ENCODE measurements around the gene OR51M1.
"Not testable (repeated sequence)": the region's sequence is repeated elsewhere in the genome, so short reads cannot be mapped to it uniquely, and the experiment has no call there.

Gene OR51M1, protein sequence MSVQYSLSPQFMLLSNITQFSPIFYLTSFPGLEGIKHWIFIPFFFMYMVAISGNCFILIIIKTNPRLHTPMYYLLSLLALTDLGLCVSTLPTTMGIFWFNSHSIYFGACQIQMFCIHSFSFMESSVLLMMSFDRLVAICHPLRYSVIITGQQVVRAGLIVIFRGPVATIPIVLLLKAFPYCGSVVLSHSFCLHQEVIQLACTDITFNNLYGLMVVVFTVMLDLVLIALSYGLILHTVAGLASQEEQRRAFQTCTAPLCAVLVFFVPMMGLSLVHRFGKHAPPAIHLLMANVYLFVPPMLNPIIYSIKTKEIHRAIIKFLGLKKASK

GRCh38 chr11:5383576-5383975 lies at the start of gene OR51M1:
OR51M1 (plus strand) TSS chr11:5383812; CDS start chr11:5389399, 5,587 bp downstream.
- no peak within 1 kb of the TSS for H3K4me3 ChIP-seq (ENCODE audit: low read length)
- no peak for DNase-seq (ENCODE audit: low read depth)
- TF ChIP-seq, protein P1, sequence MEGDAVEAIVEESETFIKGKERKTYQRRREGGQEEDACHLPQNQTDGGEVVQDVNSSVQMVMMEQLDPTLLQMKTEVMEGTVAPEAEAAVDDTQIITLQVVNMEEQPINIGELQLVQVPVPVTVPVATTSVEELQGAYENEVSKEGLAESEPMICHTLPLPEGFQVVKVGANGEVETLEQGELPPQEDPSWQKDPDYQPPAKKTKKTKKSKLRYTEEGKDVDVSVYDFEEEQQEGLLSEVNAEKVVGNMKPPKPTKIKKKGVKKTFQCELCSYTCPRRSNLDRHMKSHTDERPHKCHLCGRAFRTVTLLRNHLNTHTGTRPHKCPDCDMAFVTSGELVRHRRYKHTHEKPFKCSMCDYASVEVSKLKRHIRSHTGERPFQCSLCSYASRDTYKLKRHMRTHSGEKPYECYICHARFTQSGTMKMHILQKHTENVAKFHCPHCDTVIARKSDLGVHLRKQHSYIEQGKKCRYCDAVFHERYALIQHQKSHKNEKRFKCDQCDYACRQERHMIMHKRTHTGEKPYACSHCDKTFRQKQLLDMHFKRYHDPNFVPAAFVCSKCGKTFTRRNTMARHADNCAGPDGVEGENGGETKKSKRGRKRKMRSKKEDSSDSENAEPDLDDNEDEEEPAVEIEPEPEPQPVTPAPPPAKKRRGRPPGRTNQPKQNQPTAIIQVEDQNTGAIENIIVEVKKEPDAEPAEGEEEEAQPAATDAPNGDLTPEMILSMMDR (conservative IDR thresholded peaks at IDR 0.05; ENCODE audit: low read length) = no peak

GRCh38 chr11:5335170-5335569 lies 48.4 kb upstream of the OR51M1 start:
- no peak overlapping the region for H3K4me3 ChIP-seq (ENCODE audit: low read length)
- TF ChIP-seq, protein P1 (conservative IDR thresholded peaks at IDR 0.05; ENCODE audit: low read length) = no peak
- no peak for DNase-seq (ENCODE audit: low read depth)

DNA sequence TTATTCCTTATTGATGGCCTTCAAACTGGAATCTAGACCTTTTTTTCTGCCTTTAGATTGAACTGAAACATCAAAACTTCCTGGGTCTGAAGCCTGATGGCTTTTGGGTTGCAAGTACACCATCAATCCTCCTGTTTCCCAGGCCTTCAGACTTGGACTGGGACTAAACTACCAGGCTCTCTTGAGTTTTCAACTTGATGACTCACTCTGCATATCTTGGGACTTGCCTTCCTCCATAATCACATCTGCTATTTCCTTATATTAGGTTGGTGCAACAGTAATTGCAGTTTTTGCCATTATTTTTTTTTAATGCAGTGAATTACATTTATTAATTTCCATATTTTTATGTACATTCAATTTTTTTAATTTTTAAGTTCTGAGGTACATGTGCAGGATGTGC lies 47.3 kb upstream of the OR51M1 start:
- TF ChIP-seq, protein P1 (conservative IDR thresholded peaks at IDR 0.05; ENCODE audit: low read length) = no peak
- H3K4me3 ChIP-seq (ENCODE audit: low read length) = no peak overlapping the region
- peak; percentile 50 for DNase-seq (ENCODE audit: low read depth)

DNA sequence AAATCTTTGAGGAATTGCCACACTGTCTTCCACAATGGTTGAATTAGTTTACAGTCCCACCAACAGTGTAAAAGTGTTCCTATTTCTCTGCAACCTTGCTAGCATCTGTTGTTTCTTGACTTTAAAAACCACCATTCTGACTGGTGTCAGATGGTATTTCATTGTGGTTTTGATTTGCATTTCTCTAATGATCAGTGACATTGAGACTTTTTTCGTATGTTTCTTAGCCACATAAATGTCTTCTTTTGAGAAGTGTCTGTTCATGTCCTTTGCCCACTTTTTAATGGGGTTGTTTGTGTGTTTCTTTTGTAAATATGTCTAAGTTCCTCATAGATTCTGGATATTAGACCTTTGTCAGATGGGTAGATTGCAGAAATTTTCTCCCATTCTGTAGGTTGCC lies 46.4 kb upstream of the OR51M1 start:
- H3K4me3 ChIP-seq (ENCODE audit: low read length) = not testable (repeated sequence)

GRCh38 chr11:5339771-5340322 lies 43.8 kb upstream of the OR51M1 start:
- H3K4me3 ChIP-seq (ENCODE audit: low read length) = no peak overlapping the region
- TF ChIP-seq, protein P1 (conservative IDR thresholded peaks at IDR 0.05; ENCODE audit: low read length) = no peak
- no peak for DNase-seq (ENCODE audit: low read depth)

More for the DNA sequence above, 46.4 kb upstream of the OR51M1 start:
- not testable (repeated sequence) for DNase-seq (ENCODE audit: low read depth)

- DNase-seq (ENCODE audit: low read depth) = no peak
- no peak within 1 kb of the TSS for H3K4me3 ChIP-seq (ENCODE audit: low read length)
- TF ChIP-seq, protein P1 (conservative IDR thresholded peaks at IDR 0.05; ENCODE audit: low read length) = no peak
Observed at GRCh38 chr11:5343474-5344335, 39.9 kb upstream of the OR51M1 start, which contains the start of gene OR51B5. OR51B5 (minus strand) TSS chr11:5343524; CDS start chr11:5343524, 0 bp downstream.

GRCh38 chr11:5345831-5346230 lies 37.8 kb upstream of the OR51M1 start:
- DNase-seq (ENCODE audit: low read depth) = no peak
- TF ChIP-seq, protein P1 (conservative IDR thresholded peaks at IDR 0.05; ENCODE audit: low read length) = no peak
- no peak overlapping the region for H3K4me3 ChIP-seq (ENCODE audit: low read length)

All from AG10803 (cell line).